DOHH2 (cell line): Measurements from ENCODE around the gene UNC13A.

Source experiments
- H3F3A ChIP-seq: fragments of 200-600 bp; sonication (generic), shearing (Covaris generic); 2 replicates; pipeline ENCODE4 v1.6.0; 2016; ENCODE audit warnings: antibody characterized with exemption, mild to moderate bottlenecking; ENCODE audit not compliant: control insufficient read depth, insufficient read depth
- H3K27ac ChIP-seq: fragments of 200-600 bp; sonication (generic); 2 replicates; pipeline ENCODE4 v1.5.1; 2014; ENCODE audit warnings: low read depth, mild to moderate bottlenecking, low read length, moderate library complexity
- H3K27me3 ChIP-seq: fragments of 200-600 bp; sonication (generic); 2 replicates; pipeline ENCODE4 v1.6.1; 2014; ENCODE audit warnings: mild to moderate bottlenecking, low read length, mixed read lengths; ENCODE audit not compliant: control insufficient read depth
- H3K36me3 ChIP-seq: fragments of 200-600 bp; sonication (generic); 2 replicates; pipeline ENCODE4 v1.6.1; 2014; ENCODE audit warnings: mild to moderate bottlenecking, low read length, moderate library complexity, mixed read lengths; ENCODE audit not compliant: control insufficient read depth
- H3K4me1 ChIP-seq: fragments of 200-600 bp; sonication (generic); 2 replicates; pipeline ENCODE4 v1.6.1; 2014; ENCODE audit warnings: mild to moderate bottlenecking, low read length, mixed read lengths; ENCODE audit not compliant: control insufficient read depth
- H3K4me2 ChIP-seq: fragments of 200-600 bp; sonication (generic); 2 replicates; pipeline ENCODE4 v1.6.0; 2014; ENCODE audit warnings: mild to moderate bottlenecking, low read length, moderate library complexity
- H3K4me3 ChIP-seq: fragments of 200-600 bp; sonication (generic); 2 replicates; pipeline ENCODE4 v1.5.1; 2014; ENCODE audit warnings: mild to moderate bottlenecking, low read length, mixed read lengths
- H3K79me2 ChIP-seq: fragments of 200-600 bp; sonication (generic); 2 replicates; pipeline ENCODE4 v1.6.1; 2014; ENCODE audit warnings: mild to moderate bottlenecking, low read length, mixed read lengths; ENCODE audit not compliant: control insufficient read depth
- H3K9me2 ChIP-seq: fragments of 200-600 bp; sonication (generic); replicated peaks from 2 replicates; pipeline ENCODE4 v1.6.1; 2014; ENCODE audit warnings: mild to moderate bottlenecking, low read length, mixed read lengths; ENCODE audit not compliant: control insufficient read depth
- H3K9me3 ChIP-seq: fragments of 200-600 bp; sonication (generic); 2 replicates; pipeline ENCODE4 v1.6.1; 2014; ENCODE audit warnings: antibody characterized with exemption, low read length, mixed read lengths; ENCODE audit not compliant: control insufficient read depth, insufficient read depth
- H4K20me1 ChIP-seq: fragments of 200-600 bp; sonication (generic); 2 replicates; pipeline ENCODE4 v1.6.0; 2014; ENCODE audit warnings: low read depth, mild to moderate bottlenecking, antibody characterized with exemption, low read length, moderate library complexity; ENCODE audit not compliant: control insufficient read depth, insufficient read depth
- EZH2phosphoT487 ChIP-seq: fragments of 200-600 bp; sonication (generic); IDR thresholded peaks from 2 replicates; pipeline ENCODE4 v1.6.1; 2017; ENCODE audit warnings: borderline replicate concordance, mild to moderate bottlenecking, antibody characterized with exemption, low read length, moderate library complexity, mixed read lengths
- TF ChIP-seq, protein P1 (sequence below): fragments of 200-600 bp; sonication (generic); IDR thresholded peaks from one replicate; pipeline ENCODE4 v1.5.1; 2014; ENCODE audit warnings: antibody characterized with exemption, mild to moderate bottlenecking, low read depth, low read length; ENCODE audit not compliant: poor library complexity, severe bottlenecking

Gene UNC13A

GRCh38 chr19:17614476-17614875 lies 73.7 kb downstream of the UNC13A start:
- TF ChIP-seq, protein P1, sequence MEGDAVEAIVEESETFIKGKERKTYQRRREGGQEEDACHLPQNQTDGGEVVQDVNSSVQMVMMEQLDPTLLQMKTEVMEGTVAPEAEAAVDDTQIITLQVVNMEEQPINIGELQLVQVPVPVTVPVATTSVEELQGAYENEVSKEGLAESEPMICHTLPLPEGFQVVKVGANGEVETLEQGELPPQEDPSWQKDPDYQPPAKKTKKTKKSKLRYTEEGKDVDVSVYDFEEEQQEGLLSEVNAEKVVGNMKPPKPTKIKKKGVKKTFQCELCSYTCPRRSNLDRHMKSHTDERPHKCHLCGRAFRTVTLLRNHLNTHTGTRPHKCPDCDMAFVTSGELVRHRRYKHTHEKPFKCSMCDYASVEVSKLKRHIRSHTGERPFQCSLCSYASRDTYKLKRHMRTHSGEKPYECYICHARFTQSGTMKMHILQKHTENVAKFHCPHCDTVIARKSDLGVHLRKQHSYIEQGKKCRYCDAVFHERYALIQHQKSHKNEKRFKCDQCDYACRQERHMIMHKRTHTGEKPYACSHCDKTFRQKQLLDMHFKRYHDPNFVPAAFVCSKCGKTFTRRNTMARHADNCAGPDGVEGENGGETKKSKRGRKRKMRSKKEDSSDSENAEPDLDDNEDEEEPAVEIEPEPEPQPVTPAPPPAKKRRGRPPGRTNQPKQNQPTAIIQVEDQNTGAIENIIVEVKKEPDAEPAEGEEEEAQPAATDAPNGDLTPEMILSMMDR, result no peak
- no peak for TF ChIP-seq EZH2phosphoT487
- Histone ChIP-seq H3K4me3 (no peak overlapping the region), H3K27ac (no peak overlapping the region), H4K20me1 (no peaks in the 10 kb centered on the region), H3K4me2 (no peak overlapping the region), H3F3A (no peaks in the 10 kb centered on the region), H3K9me2 (no peaks in the 10 kb centered on the region), H3K79me2 (no peaks in the 10 kb centered on the region), H3K4me1 (peaks cover 22% of the 10 kb centered on the region), H3K36me3 (no peaks in the 10 kb centered on the region), H3K27me3 (peaks cover 18% of the 10 kb centered on the region), H3K9me3 (no peaks in the 10 kb centered on the region)

DNA sequence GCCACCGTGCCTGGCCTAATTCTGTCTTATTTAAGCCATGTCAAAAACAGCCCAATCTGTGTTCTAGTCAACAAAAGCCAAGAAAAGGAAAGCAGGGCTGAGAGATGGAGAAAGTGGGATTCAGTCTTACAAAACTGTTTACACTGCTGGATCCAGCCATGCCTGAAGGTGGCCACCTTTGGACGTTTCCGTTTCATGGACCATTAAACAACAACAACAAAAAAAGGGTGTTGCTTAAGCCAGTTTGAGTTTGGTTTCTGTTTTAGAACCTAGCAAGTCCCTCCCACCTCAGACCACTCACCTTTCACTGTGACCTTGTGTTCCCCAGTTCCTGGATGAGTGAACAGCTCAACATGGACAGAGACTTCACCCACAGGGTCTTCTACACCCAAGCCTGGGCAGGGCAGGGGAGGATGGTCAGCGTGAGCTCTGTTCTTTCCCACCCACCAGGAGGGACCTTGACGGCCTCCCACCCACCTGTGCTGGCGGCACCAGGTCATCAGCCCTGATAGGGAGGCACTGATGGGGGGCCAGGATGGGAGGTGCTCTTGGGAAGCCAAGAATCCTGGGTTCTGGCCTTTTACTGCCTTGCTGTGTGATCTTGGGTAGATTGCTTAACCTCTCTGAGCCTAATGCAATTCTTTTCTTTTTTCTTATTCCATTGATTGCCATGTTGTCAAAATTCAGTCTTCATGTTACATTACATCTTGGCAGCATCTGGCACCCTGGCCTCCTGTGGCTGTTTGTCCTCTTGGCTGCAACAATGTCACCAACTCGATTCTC lies 76.5 kb downstream of the UNC13A start:
- Histone ChIP-seq H3K4me3 (no peak overlapping the region), H3F3A (peaks cover 5% of the 10 kb centered on the region), H3K79me2 (no peaks in the 10 kb centered on the region), H3K36me3 (no peaks in the 10 kb centered on the region), H3K27me3 (peaks cover 8% of the 10 kb centered on the region), H3K9me3 (no peaks in the 10 kb centered on the region), H4K20me1 (no peaks in the 10 kb centered on the region), H3K9me2 (no peaks in the 10 kb centered on the region), H3K4me1 (peaks cover 21% of the 10 kb centered on the region), H3K4me2 (peak overlapping the region; percentile 28; the same call in 1 of the 2 replicates), H3K27ac (no peak overlapping the region)
- no peak for TF ChIP-seq EZH2phosphoT487
- TF ChIP-seq, protein P1, result no peak

DNA sequence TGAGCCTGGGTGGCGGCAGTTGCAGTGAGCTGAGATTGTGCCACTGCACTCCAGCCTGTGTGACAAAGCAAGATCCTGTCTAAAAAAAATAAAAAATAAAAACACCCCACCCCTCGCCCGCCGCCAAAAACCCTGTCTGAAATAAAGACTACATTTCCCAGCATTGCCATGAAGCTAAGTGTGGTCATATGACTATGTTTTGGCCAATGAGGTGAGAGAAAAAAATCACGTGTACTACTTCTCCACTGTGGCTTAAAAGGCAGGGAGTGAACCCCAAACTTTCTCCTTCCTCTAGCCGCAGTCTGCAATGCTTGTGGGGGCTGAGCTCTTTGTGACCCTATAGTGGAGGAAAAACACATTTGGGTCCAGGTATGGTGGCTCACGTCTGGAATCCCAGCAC lies 77.8 kb downstream of the UNC13A start:
- H3K27ac ChIP-seq, result no peak overlapping the region
- H4K20me1 ChIP-seq, result no peaks in the 10 kb centered on the region
- no peak overlapping the region for H3K4me3 ChIP-seq
- no peak for TF ChIP-seq EZH2phosphoT487
- TF ChIP-seq, protein P1, result no peak
- no peaks in the 10 kb centered on the region for H3K9me3 ChIP-seq
- H3K36me3 ChIP-seq, result no peaks in the 10 kb centered on the region
- no peaks in the 10 kb centered on the region for H3K9me2 ChIP-seq
- no peaks in the 10 kb centered on the region for H3K27me3 ChIP-seq
- H3K4me2 ChIP-seq, result no peak overlapping the region
- H3F3A ChIP-seq, result peaks cover 5% of the 10 kb centered on the region
- H3K79me2 ChIP-seq, result no peaks in the 10 kb centered on the region
- H3K4me1 ChIP-seq, result peaks cover 27% of the 10 kb centered on the region
